GM10248 (cell line): ENCODE measurements around the gene FOXJ1.
"Not testable (repeated sequence)": the region's sequence is repeated elsewhere in the genome, so short reads cannot be mapped to it uniquely, and the experiment has no call there.

ENCODE experiments used
- CTCF ChIA-PET: fragments of 300-600 bp; sonication (Branson Sonifier 250); formaldehyde crosslinking; extraction: SDS; loops from one replicate; lab custom pipeline; 2021; ENCODE audit warnings: antibody characterized with exemption; lab: Yijun Ruan, JAX
- POLR2A ChIA-PET: fragments of 350-650 bp; sonication (Branson Sonifier 250); formaldehyde crosslinking; extraction: SDS; loops from one replicate; lab custom pipeline; 2020; ENCODE audit warnings: antibody characterized with exemption; lab: Yijun Ruan, JAX
- DNase-seq: peaks from one replicate; pipeline ENCODE4 v3.0.0; 2012; ENCODE audit errors: extremely low spot score
- CTCF ChIP-seq: IDR thresholded peaks from 2 replicates; pipeline ENCODE4 v1.5.1; 2012; ENCODE audit warnings: mild to moderate bottlenecking, low read depth; ENCODE audit errors: extremely low read depth, missing control alignments, control extremely low read depth

The FOXJ1 gene

GRCh38 chr17:76141212-76142038 is at the start of gene FOXJ1:
FOXJ1 (minus strand) TSS chr17:76141245; CDS start chr17:76140395, 850 bp downstream.
- DNase-seq, result peak; percentile 95
- TF ChIP-seq CTCF, result no peak
- ChIA-PET CTCF (interaction anchor here (0.7 to 2.1 kb wide), 4 partner anchors 11 to 138 kb away, joined by 3 to 9 read pairs (median 6); no protein-coding TSS in a partner anchor), POLR2A (interaction anchor here (1.2 to 1.3 kb wide), 3 partner anchors 123 to 138 kb away, joined by 3 to 5 read pairs (median 4); no protein-coding TSS in a partner anchor)

- DNase-seq, result no peak
- ChIA-PET POLR2A (no interaction called here), CTCF (interaction anchor here (0.8 to 4.5 kb wide), 5 partner anchors 8 to 90 kb away, joined by 3 to 58 read pairs (median 4); no protein-coding TSS in a partner anchor)
- no peak for TF ChIP-seq CTCF
These were observed 48.7 kb upstream of the FOXJ1 start for GRCh38 chr17:76189741-76190140.

GRCh38 chr17:76189247-76189646 is 48.2 kb upstream of the FOXJ1 start:
- DNase-seq, result no peak
- TF ChIP-seq CTCF, result no peak
- ChIA-PET POLR2A (no interaction called here), CTCF (interaction anchor here (0.7 to 1.3 kb wide), 5 partner anchors 9 to 91 kb away, joined by 3 to 6 read pairs (median 4); no protein-coding TSS in a partner anchor)

- no peak for DNase-seq
- POLR2A ChIA-PET, result interaction anchor here (1.0 kb wide), 1 partner anchor 80 kb away, joined by 3 read pairs; no protein-coding TSS in a partner anchor
- TF ChIP-seq CTCF, result no peak
- CTCF ChIA-PET, result interaction anchor here (0.7 to 1.3 kb wide), 6 partner anchors 8 to 92 kb away, joined by 3 to 6 read pairs (median 4); partner anchors contain the start of gene UBALD2
These were observed 47.4 kb upstream of the FOXJ1 start for GRCh38 chr17:76188213-76189016.

- CTCF ChIA-PET, result interaction anchor here (1.5 kb wide), 1 partner anchor 93 kb away, joined by 3 read pairs; no protein-coding TSS in a partner anchor
- DNase-seq, POLR2A ChIA-PET: not testable (repeated sequence)
These were observed 45.7 kb upstream of the FOXJ1 start for GRCh38 chr17:76186774-76187173.

GRCh38 chr17:76184290-76184689 is 43.2 kb upstream of the FOXJ1 start:
- POLR2A ChIA-PET, result interaction anchor here (1.2 kb wide), 1 partner anchor 84 kb away, joined by 5 read pairs; no protein-coding TSS in a partner anchor
- TF ChIP-seq CTCF, result no peak

More at GRCh38 chr17:76184290-76184689, 43.2 kb upstream of the FOXJ1 start:
- CTCF ChIA-PET, result interaction anchor here (1.1 to 5.8 kb wide), 7 partner anchors 8 to 95 kb away, joined by 3 to 58 read pairs (median 9); no protein-coding TSS in a partner anchor
- DNase-seq, result no peak
